Gastrocnemius medialis (tissue), 4 donors: ENCODE measurements around the gene TCEAL7.

Experiments used
- POLR2A ChIP-seq, 2 donors: fragments of 450-650 bp; IDR thresholded peaks; one replicate each; pipeline ENCODE4 v1.6.1; 2017; ENCODE audit warnings: antibody characterized with exemption in 2 of 2, mild to moderate bottlenecking in 2 of 2, moderate library complexity in 2 of 2
- TF ChIP-seq, protein P1 (sequence below), 5 experiments: fragments of 450-650 bp in 3 of 5; fragments of 200-600 bp in 2 of 5; sonication (generic) in 2 of 5; IDR thresholded peaks in 4 of 5; conservative IDR thresholded peaks in 1 of 5; 1 replicate in 4 of 5; 2 replicates in 1 of 5; pipeline ENCODE4 v1.5.1; 2016 to 2019; ENCODE audit warnings: antibody characterized with exemption in 5 of 5, mild to moderate bottlenecking in 3 of 5, moderate library complexity in 3 of 5

GRCh38 chrX:103338663-103339062, 8.6 kb downstream of the TCEAL7 start:
- TF ChIP-seq, protein P1, sequence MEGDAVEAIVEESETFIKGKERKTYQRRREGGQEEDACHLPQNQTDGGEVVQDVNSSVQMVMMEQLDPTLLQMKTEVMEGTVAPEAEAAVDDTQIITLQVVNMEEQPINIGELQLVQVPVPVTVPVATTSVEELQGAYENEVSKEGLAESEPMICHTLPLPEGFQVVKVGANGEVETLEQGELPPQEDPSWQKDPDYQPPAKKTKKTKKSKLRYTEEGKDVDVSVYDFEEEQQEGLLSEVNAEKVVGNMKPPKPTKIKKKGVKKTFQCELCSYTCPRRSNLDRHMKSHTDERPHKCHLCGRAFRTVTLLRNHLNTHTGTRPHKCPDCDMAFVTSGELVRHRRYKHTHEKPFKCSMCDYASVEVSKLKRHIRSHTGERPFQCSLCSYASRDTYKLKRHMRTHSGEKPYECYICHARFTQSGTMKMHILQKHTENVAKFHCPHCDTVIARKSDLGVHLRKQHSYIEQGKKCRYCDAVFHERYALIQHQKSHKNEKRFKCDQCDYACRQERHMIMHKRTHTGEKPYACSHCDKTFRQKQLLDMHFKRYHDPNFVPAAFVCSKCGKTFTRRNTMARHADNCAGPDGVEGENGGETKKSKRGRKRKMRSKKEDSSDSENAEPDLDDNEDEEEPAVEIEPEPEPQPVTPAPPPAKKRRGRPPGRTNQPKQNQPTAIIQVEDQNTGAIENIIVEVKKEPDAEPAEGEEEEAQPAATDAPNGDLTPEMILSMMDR (IDR thresholded peaks at IDR 0.05 in 4 of 5, conservative IDR thresholded peaks at IDR 0.05 in 1 of 5) = no peak
- TF ChIP-seq POLR2A (IDR thresholded peaks at IDR 0.05) = no peak
